GM21576 (cell line): ENCODE results near the gene ARTN.

Source experiments
- ATAC-seq: cut with Tn5 transposase; IDR thresholded peaks from one replicate; pipeline ENCODE4 v1.9.1; 2021; ENCODE audit warnings: mild to moderate bottlenecking, moderate library complexity; ENCODE audit not compliant: unreplicated experiment

The ARTN gene

DNA sequence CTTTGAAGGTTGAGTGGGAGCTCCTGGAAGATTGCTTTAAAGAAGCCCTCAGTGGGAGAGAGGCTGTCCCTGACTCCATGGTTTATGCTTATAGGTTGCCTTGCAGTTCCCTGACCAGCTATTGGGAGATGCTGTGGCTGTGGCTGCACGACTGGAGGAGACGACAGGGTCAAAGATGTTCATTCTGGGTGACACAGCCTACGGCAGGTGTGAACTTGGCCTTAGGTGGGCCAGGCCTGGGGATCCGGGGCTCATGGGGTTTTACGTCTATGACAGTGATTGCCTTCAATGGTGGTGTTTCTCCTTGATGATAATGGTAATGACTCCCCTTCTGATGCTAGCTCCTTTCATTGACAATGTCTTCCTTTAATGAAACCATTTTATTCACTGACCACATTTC, 36.9 kb downstream of the ARTN start:
- no peak for ATAC-seq

DNA sequence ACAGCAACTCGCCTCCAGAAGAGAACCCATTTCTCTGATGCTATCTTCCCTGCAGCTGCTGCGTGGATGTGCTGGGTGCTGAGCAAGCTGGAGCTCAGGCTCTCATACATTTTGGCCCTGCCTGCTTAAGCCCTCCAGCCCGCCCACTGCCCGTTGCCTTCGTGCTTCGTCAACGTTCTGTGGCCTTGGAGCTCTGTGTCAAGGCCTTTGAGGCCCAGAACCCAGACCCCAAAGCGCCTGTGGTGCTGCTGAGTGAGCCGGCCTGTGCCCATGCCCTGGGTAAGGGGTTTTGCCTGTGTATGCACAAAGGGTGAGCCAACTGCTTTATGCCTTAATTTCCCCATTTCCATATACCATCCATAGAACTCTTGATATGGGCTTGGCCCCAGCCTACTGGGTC, 37.3 kb downstream of the ARTN start:
- no peak for ATAC-seq

DNA sequence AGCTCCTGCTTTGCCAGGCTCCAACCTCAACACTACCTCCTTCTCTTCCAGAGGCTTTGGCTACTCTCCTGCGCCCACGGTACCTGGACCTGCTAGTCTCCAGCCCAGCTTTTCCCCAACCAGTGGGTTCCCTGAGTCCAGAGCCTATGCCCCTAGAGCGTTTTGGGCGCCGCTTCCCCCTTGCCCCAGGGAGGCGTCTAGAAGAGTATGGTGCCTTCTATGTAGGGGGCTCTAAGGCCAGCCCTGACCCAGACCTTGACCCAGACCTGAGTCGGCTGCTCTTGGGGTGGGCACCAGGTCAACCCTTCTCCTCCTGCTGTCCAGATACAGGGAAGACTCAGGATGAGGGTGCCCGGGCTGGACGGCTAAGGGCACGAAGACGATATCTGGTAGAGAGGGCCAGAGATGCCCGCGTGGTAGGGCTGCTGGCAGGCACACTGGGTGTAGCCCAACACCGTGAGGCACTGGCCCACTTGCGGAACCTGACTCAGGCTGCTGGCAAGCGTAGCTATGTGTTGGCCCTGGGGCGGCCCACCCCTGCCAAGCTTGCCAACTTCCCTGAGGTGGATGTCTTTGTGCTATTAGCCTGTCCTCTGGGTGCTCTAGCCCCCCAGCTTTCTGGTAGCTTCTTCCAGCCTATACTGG, 37.9 kb downstream of the ARTN start:
- no peak for ATAC-seq

DNA sequence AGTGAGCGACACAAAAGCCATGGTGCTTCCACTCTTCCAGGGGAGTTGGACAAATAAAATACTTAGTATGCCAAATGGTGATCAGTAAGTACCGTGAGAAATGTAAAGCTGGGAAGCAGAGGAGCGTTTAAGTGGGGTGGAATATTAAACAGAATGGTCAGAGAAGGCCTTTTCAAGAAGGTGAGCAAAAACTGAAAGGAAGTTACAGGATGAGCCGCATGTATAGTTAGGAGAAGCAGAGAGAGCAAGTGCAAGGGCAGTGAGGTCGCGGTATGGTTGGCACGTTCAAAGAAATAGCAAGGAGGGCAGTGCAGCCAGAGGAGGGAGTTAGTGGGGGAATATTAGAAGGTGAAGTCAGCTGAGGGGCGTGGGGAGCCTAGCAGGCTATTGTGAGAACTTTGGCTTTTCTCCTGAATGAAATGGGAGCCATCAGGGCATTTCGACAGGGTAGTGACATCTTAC, 40.4 kb downstream of the ARTN start:
- no peak for ATAC-seq

DNA sequence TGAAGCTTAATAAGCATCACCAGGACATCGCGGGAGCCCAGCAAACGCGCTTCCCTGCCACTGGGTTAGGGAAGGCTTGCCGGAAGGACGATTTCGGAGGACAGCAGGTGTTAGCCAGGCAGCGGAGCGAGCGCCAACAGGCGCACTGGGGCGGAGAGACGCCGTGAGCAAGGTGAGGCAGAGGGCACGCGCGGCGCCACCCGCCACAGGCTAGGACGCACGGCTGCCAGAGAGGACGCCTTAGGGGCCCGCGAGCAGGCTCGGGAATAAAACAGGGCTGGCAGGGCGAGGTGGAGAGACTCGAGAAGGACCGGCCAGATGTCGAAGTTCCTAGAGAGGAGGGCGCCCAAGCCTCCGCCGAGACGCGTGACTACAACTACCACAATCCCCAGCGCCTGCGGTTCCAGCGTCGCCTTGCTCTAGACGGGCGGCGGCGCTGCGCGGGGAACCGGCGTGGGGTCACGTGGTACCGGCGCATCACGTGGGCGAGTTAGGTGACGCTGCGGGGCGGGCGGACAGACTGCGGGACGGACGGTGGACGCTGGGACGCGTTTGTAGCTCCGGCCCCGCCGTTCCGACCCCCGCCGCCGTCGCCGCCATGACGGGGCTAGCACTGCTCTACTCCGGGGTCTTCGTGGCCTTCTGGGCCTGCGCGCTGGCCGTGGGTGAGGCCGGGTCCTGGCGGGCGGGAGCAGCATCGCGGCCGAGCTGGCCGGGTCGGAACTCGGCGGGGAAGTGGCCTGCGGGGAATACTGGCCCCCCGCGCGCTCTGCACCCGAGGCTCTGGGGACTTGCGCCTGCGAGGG, 41.0 kb downstream of the ARTN start, which contains the start of gene ATP6V0B:
ATP6V0B (plus strand) TSS at position 518 of the 806 bp plus-strand sequence; CDS start at position 599, 81 bp downstream.
- peak; percentile 59 for ATAC-seq

DNA sequence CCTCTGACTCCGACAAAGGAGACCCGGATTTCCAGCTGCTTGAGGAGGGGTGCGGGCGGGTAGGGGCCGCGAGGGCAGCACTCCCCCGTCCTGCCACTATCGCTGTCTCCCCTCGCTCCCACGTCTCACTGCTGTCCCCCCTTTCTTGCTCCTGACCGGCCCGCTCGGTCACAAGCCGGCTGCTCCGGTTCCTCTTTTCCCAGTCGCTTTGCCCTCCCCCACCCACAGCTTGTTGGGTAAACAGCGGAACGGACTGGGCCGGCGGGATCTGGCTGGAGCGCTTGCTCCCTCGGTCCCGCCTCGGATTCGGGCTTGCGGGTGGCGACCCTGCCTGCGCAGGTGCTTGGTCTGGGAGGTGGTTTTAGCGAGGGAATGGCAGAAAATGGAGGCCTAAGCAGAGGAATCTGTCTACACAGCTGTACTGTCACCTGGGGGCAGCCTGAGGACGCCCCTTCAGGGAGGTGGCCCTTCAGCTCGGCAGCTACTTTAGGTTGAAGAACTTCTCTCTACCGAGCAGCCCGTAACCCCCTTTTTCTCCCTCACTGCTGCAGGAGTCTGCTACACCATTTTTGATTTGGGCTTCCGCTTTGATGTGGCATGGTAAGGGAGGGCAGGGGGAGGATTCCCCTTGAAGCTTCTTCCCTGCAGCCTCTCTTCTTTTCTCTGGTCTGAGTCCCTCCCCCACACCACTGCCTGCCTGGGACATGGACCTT, 41.8 kb downstream of the ARTN start:
- no peak for ATAC-seq

DNA sequence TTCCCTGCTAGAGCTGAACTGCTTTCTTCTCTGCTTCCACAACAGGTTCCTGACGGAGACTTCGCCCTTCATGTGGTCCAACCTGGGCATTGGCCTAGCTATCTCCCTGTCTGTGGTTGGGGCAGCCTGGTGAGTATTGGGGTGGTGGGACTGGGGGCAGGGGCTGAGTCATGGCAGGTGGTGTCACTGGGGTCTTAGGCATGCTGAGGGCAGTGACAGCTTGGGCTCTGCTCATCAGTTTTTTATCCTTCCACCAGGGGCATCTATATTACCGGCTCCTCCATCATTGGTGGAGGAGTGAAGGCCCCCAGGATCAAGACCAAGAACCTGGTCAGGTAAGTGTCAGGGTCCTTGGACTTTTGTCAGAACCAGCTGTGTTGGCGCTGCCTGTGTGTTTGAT, 42.4 kb downstream of the ARTN start:
- ATAC-seq, result no peak

DNA sequence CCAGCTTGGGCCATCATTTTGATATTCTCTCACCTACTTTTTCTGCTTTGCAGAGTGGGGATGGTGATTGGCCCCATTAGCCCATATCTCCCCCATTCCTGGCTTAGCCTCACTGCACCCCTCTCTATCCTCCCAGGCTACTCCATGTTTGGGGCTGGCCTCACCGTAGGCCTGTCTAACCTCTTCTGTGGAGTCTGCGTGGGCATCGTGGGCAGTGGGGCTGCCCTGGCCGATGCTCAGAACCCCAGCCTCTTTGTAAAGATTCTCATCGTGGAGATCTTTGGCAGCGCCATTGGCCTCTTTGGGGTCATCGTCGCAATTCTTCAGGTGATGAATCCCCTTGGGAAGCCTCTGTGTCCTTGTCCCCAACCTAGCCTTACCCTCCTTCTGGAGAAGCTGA, 43.3 kb downstream of the ARTN start:
- ATAC-seq, result no peak

DNA sequence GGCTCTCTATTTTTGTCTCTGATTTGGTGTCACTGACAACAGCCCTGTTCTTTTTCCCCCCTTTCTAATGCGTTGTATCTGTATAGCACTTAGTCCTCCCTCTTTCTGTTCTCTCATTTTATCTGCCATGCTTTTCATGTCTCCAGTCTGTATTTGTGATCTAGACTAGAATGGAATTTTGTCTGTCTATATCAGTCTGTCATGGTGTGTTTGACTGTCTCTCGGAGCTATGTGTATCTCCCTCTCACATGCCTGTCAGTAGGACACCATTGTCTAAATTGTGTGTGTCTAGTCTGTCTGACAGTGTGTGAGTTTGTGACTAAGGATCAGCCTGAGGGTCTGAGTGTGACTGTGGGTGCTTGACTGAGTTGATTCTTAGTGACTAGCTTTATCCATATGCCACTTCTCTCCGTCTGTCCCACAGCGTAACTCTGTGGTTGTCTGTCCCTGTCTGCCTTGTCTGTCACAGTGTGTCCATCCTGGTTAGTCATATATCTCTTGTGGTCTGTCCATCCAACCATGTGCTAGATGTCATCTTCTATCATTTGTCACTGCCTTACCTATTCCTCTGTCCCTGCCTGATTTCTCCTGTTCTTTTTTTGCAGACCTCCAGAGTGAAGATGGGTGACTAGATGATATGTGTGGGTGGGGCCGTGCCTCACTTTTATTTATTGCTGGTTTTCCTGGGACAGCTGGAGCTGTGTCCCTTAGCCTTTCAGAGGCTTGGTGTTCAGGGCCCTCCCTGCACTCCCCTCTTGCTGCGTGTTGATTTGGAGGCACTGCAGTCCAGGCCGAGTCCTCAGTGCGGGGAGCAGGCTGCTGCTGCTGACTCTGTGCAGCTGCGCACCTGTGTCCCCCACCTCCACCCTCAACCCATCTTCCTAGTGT, 44.0 kb downstream of the ARTN start:
- ATAC-seq, result no peak

DNA sequence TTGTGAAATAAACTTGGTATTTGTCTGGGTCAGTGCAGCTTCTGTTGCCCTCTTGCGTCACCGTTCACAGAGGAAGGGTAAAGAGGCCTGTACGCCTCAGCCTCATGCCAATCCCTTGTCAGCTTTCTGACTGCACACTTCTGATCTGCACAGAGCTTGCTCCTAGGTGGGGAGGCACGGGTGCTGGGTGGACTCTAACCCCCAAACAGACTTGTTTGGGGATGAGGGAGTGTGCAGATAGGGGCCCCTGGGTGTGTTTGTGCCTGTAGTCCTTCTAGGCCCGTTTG, 44.6 kb downstream of the ARTN start:
- ATAC-seq, result no peak

DNA sequence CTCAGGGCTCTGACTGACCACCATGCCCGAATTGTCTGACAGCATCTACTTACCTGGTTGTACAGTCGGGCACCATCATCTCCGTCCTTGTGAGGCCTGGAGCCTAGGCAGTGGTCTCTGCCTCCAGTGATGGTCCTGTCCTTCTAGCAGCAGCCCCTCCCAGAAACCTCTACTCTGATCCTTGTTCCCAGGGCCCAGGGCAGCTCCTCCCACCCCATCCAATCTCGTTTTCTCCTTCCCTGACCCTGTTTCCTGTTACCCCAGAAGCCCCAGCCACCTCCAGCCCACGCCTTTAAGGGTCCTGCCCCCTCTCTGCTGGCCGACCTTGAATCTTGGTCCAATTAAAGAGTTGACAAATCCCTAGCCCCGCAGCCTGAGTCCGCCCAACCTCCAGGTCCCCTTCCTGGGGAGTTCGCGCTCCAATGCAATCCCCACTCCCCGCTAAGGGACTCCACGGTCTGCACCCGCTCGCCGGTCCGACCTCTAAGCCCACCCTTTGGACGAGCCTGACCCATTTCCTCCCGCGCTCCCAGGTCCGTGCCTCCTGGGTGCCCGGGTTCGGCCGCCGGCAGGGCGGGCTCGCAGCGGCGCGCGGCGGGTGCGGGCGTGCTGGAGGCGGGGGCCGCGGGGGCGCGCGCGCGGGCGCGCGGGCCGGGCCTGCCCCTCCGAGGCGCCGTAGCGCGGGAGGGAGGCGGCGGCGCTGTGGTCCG, 45.1 kb downstream of the ARTN start, which contains the start of gene B4GALT2:
B4GALT2 (plus strand) TSS at position 660 of the 710 bp plus-strand sequence. CDS start 1,951 bp downstream, outside the sequence.
- no peak for ATAC-seq

DNA sequence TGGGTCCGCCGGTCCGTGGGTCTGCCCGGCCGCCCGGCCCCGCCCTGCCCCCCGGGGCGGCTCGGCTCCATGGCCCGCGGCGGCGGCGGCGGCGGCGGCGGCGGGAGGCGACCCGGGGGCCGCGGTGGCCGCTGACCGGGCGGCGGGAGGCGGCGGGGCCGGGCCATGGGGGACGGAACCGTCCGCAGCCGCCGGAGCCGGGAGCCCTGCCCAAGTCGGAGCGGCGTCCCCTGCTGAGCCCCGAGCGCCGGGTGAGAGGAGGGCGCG, 45.6 kb downstream of the ARTN start:
- ATAC-seq, result no peak

DNA sequence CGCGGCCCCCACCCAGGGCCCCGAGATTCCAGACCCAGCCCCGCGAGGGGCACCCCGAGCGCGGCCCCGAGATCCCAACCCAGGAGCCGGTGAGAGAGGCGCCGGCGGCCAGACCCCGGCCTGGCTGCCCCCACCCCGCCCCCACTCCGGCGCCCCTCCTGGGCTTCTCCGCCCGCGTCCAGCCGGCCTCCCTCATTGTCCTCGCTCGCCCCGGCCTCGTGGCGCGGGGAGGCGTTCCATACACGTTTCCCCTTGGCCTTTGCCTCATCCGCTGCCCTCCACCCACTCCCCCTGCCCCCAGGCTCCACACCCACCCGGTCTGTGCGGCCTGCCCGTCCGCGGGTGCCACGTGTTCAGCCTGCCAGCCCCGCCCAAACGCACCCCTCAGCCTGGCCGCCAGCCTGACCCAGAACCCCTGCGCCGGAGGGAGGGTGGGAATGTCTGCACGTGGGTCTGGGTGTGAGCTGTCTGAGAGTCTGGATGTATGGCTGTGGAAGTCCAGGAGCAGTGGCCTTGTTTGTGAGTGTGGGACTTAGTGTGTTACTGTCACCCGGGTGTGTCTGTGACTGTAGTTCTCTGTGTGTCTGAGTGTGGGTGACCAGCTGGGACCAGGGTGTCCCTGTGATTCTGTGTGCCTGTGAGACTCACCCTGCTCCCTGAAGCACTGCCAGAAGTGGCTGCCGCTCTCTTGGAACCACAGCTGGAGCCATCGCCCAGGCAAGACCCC, 46.1 kb downstream of the ARTN start:
- no peak for ATAC-seq

DNA sequence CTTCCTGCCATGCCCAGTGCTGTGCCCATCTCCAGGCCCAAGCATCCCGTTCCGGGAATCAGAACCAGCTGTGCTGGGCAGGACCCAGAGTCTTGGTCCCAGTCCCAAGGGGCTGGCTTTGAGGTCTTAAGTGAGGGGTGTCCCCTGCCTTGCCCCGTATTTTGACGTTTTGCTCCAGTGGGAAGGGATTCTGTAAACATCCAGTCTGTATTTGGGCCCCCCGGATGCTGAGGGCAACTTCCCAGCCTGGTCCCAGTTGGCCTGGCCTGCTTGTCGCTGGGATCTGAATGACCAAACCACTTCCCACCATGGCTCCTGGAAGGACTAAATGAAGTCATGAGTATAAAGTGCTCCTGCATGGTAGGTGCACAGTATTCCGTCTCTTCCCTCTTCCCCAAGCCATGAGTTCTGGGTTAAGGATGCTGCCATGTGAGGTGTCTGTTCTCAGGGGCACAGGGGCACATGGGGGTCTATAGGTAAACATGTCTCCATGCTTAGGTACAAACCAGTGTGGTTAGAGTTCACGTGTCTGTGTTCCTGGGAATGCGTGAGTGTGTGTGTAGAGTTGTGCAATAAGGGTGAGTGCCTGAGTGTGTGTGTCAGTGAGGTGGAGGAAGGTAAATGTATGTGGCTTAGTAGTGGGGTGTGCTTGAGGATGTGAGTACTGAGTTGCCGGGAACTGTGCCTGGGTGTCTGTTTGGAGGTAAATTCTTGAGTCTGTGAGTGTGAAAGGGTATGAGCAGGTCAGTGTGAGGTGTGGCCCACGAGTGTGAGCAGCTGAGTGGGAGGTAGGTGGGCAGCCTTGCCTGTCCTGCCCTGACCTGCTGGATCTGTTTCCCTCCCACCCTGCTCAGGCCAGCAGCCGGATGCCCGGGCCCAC, 46.9 kb downstream of the ARTN start:
- ATAC-seq, result no peak

DNA sequence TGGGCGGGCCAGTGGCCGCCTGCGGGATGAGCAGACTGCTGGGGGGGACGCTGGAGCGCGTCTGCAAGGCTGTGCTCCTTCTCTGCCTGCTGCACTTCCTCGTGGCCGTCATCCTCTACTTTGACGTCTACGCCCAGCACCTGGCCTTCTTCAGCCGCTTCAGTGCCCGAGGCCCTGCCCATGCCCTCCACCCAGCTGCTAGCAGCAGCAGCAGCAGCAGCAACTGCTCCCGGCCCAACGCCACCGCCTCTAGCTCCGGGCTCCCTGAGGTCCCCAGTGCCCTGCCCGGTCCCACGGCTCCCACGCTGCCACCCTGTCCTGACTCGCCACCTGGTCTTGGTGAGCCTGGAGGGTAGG, 47.5 kb downstream of the ARTN start:
- no peak for ATAC-seq

DNA sequence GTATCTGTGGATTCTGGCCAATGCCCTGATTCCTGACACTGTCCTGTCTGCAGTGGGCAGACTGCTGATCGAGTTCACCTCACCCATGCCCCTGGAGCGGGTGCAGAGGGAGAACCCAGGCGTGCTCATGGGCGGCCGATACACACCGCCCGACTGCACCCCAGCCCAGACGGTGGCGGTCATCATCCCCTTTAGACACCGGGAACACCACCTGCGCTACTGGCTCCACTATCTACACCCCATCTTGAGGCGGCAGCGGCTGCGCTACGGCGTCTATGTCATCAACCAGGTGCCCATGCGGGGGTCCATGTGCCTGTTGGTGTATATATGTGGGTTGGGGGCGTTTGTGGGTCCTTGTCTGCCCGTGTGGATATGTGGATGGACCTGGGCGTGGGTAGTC, 48.0 kb downstream of the ARTN start:
- no peak for ATAC-seq

DNA sequence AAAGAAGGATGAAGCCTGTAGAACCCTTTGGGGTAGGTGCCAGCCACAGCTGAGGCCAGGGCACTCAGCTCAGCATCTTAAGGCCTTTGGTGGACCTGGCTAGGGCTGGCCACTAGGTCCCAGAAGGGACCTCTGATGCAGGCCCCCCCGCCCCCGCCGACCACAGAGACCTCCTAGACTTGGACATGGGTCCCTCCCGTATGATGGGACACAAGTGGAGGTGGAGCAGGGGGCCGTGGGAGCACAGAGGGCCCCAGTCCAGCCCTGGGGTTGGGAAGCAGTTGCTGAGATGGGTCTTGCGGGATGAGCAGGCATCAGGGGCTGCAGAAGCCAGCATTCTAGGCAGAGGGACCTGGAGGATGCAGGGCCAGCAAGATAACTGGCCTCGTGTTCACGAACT, 48.6 kb downstream of the ARTN start:
- no peak for ATAC-seq

DNA sequence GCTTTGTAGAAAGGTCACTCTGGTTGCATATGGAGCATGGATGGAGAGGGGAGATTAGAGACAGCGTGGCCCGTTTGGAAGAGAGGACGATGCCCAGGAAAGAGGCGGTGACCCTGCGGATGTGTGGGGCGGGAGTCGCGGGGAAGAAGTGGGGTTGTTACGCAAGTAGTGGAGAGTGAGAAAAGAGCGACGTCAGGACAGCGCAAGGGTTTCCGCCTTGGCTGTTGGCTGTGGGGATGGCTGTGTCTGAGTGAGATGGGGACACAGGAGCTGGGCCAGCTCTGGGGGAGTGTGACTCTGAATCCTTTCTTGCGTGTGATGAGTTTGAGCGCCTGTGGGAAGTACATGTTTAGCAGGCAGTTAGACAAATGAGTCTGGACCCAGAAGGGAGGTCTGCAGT, 49.2 kb downstream of the ARTN start:
- no peak for ATAC-seq
